MCF 10A (cell line): ENCODE data around the gene ZNF343. TPM values are rescaled to one million over a fixed set of nuclear protein-coding genes. Genes with fewer than 3 reads are reported as not detected.

Source experiments
- BruUV-seq: library from RNA; stranded (reverse); fragments of 400-500 nt; replicated peaks from 2 replicates; lab custom pipeline; 2021; lab: Mats Ljungman, UMichigan
- CTCF ChIA-PET: fragments of 300-600 bp; sonication (Branson Sonifier 250); formaldehyde crosslinking; extraction: SDS; loops from one replicate; lab custom pipeline; 2021; ENCODE audit warnings: antibody characterized with exemption, inconsistent platforms; lab: Yijun Ruan, JAX
- POLR2A ChIA-PET: fragments of 300-600, 350-650 bp; sonication (Branson Sonifier 250); formaldehyde crosslinking; extraction: SDS; loops from one replicate; lab custom pipeline; 2020; ENCODE audit warnings: antibody characterized with exemption, inconsistent platforms; lab: Yijun Ruan, JAX
- DNase-seq: peaks from one replicate; pipeline ENCODE4 v3.0.0-alpha.2; 2018; ENCODE audit not compliant: unreplicated experiment
- H3K27ac Mint-ChIP-seq: one replicate; pipeline ENCODE4 v1.8.0; 2022; ENCODE audit warnings: mild to moderate bottlenecking, low read depth, mixed read lengths; ENCODE audit not compliant: unreplicated experiment
- H3K27me3 Mint-ChIP-seq: one replicate; pipeline ENCODE4 v1.8.0; 2022; ENCODE audit warnings: mixed read lengths; ENCODE audit not compliant: insufficient read depth, unreplicated experiment
- H3K36me3 Mint-ChIP-seq: one replicate; pipeline ENCODE4 v1.8.0; 2022; ENCODE audit warnings: mild to moderate bottlenecking, moderate library complexity, mixed read lengths; ENCODE audit not compliant: insufficient read depth, unreplicated experiment
- H3K4me1 Mint-ChIP-seq: one replicate; pipeline ENCODE4 v1.8.0; 2022; ENCODE audit warnings: mixed read lengths; ENCODE audit not compliant: insufficient read depth, unreplicated experiment
- H3K4me3 Mint-ChIP-seq: one replicate; pipeline ENCODE4 v1.8.0; 2022; ENCODE audit warnings: mild to moderate bottlenecking, moderate library complexity, mixed read lengths; ENCODE audit not compliant: unreplicated experiment
- H3K9me3 Mint-ChIP-seq: one replicate; pipeline ENCODE4 v1.8.0; 2022; ENCODE audit warnings: mixed read lengths; ENCODE audit not compliant: unreplicated experiment
- CTCF ChIP-seq: fragments of 200-600 bp; IDR thresholded peaks from one replicate; pipeline ENCODE4 v1.8.0; 2022; ENCODE audit warnings: antibody characterized with exemption, mild to moderate bottlenecking; ENCODE audit not compliant: unreplicated experiment
- intact Hi-C: fragments of 100-400 bp; cut with micrococcal nuclease; formaldehyde crosslinking; loops from 2 replicates; pipeline ENCODE4 v1.14.1; 2022
- total RNA-seq: library from RNA; stranded (reverse); gene quantifications from 2 replicates; pipeline ENCODE4 v1.2.3, GENCODE V29; 2022

ZNF343 gene
- total RNA-seq, 1 experiment from 2014 or later, result 16.6 TPM

DNA sequence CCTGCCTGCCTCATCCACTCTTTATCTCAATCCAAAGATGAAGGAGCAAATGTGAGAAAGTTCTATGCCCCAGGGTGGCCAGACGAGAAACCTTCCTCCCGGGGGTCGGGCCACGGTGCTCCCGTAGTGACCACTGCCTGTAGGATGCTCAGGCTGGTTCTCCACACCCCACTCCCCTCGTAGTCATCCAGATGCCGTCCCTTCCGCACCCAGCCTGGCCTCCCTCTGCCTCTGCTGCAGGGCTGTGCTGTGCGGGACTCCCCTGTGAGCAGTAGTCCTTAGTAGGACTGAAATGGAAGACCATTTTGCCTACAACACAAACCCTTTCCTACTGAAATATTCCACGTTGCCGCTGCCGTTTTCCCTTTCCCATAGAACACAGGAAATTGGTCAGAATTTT, 29.6 kb upstream of the ZNF343 start:
- no peak for TF ChIP-seq CTCF
- ChIA-PET CTCF (interaction anchor here (5.0 kb wide), 1 partner anchor 15 kb away, joined by 41 read pairs; no protein-coding TSS in a partner anchor), POLR2A (interaction anchor here (1.0 to 1.3 kb wide), 2 partner anchors 9 to 12 kb away, joined by 3 read pairs; no protein-coding TSS in a partner anchor)
- DNase-seq, result no peak
- H3K9me3 Mint-ChIP-seq, result no peaks in the 10 kb centered on the region
- peaks cover 97% of the 10 kb centered on the region for H3K27me3 Mint-ChIP-seq
- no peaks in the 10 kb centered on the region for H3K36me3 Mint-ChIP-seq
- intact Hi-C loops, result no loop called here
- no peak overlapping the region for H3K27ac Mint-ChIP-seq
- H3K4me1 Mint-ChIP-seq, result no peaks in the 10 kb centered on the region
- no peak overlapping the region for H3K4me3 Mint-ChIP-seq
- no TSS peak for BruUV-seq

GRCh38 chr20:2537101-2537500, 28.4 kb upstream of the ZNF343 start:
- no peak for DNase-seq
- TF ChIP-seq CTCF, result no peak
- Mint-ChIP-seq H3K4me3 (no peak overlapping the region), H3K27ac (no peak overlapping the region), H3K9me3 (no peaks in the 10 kb centered on the region), H3K36me3 (no peaks in the 10 kb centered on the region), H3K27me3 (peaks cover 96% of the 10 kb centered on the region), H3K4me1 (no peaks in the 10 kb centered on the region)
- no TSS peak for BruUV-seq
- intact Hi-C loops, result no loop called here
- CTCF ChIA-PET, result interaction anchor here (5.0 kb wide), 1 partner anchor 14 kb away, joined by 41 read pairs; no protein-coding TSS in a partner anchor
- POLR2A ChIA-PET, result interaction anchor here (1.3 kb wide), 1 partner anchor 11 kb away, joined by 3 read pairs; no protein-coding TSS in a partner anchor

GRCh38 chr20:2536560-2536986, 27.9 kb upstream of the ZNF343 start, which contains the start of gene TMC2:
Gene TMC2 (plus strand): TSS chr20:2536573. CDS start chr20:2536622, 49 bp downstream.
- Mint-ChIP-seq H3K27ac (no peak within 1 kb of the TSS), H3K27me3 (peaks cover 90% of the 10 kb centered on the region), H3K36me3 (no peaks in the 10 kb centered on the region), H3K4me3 (no peak within 1 kb of the TSS), H3K9me3 (no peaks in the 10 kb centered on the region), H3K4me1 (no peaks in the 10 kb centered on the region)
- ChIA-PET CTCF (interaction anchor here (5.0 kb wide), 1 partner anchor 13 kb away, joined by 41 read pairs; no protein-coding TSS in a partner anchor), POLR2A (no interaction called here)
- intact Hi-C loops, result no loop called here
- no peak for DNase-seq
- no peak for TF ChIP-seq CTCF
- no TSS peak for BruUV-seq

DNA sequence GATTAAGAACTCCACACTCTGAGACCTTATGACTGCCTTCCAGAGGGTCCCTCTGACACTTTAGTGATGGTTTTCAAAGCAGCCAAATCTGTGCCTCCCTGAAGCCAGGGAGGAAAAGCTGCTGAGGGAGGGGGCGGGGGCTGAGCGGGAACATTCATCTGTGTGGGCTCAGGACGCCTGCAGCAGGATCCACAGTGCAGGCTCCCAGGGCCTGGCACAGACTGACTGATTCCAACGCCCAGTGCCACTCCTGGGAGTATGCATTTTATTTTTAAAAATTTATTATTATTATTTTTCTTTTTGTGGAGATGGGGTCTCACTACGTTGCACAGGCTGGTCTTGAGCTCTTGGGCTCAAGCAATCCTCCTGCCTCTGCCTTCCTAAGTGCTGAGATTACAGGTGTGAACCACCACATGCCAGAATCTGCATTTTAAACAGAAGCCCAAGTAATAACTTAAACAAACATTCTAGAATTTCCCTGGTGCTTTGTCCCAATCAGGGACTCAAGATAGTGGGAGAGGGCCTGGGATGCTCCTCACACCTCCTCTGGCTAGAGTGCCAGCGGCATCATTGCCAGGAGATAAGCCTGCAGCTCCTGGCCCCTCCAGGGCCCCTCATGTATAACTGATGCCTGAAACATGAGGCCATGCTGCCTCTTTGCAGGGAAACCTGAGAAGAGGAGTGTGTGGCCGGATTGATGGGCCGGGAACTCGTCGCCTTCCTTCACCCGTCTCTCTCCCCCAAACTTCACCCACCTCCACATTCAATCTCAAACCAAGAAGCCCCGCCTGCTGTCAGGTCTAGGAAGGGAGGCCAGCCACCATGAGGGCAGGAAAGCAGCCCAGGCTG, 27.2 kb upstream of the ZNF343 start:
- H3K9me3 Mint-ChIP-seq, result no peaks in the 10 kb centered on the region
- intact Hi-C loops, result no loop called here
- ChIA-PET CTCF (interaction anchor here (0.6 to 5.0 kb wide), 4 partner anchors 11 to 78 kb away, joined by 4 to 41 read pairs (median 8); no protein-coding TSS in a partner anchor), POLR2A (no interaction called here)
- H3K4me3 Mint-ChIP-seq, result no peak overlapping the region
- DNase-seq, result no peak
- peaks cover 84% of the 10 kb centered on the region for H3K27me3 Mint-ChIP-seq
- no peaks in the 10 kb centered on the region for H3K36me3 Mint-ChIP-seq
- no peaks in the 10 kb centered on the region for H3K4me1 Mint-ChIP-seq
- TF ChIP-seq CTCF, result no peak
- H3K27ac Mint-ChIP-seq, result no peak overlapping the region
- BruUV-seq, result no TSS peak
